ENCODE data around the gene C11orf24.
A peak's percentile ranks its signal among the peaks of the same experiment; 100 is the strongest.

DNA sequence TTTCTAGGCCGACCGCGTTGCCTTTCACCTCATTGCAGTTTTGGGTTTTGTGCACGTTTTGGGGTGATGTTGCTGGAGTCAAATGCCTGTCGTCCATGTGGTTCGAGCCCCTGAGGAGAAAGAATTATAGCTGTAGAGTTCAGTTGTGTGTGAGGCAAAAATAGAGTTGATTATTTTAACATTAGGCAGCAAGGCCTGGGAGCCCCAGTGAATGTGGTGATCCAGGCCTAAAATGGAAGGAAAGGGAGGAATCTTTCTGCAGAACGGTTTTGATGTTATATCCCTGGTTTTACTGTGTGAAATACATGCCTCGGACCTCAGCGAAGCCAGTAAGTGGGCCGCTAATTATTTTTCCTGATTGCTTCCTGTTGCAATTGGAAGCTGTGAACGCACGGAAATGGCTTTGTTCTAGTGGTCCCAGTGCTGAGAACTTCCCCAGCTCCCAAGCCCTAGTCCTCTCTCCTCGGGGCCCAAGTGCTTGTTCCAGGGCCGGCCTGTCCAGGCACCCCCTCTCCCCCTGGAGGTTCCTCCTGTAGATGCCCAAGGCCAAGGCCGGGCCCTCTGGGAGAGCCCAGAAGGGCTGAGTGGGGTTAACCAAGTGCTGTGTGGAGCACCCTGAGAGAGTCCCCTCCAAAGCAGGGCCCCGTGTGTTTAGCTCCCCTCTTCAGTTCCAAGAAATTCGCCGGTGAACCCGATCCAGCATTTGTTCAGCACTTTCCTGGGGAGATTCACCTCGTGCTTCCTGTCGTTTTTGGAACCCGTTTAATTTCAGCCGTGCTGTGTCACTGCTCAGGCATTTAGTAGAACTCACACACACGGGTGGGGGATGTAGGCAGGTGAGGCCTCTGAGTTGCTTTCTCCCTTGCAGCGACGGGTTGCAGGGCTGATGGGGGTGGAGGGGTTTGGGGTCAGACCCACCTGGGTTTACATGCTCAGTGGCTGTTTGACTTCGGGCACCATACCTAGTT, 42.7 kb upstream of the C11orf24 start:
- TF ChIP-seq RBM15 (IDR thresholded peaks at IDR 0.05; ENCODE audit: insufficient read depth, low read length) = no peak
- no peak for TF ChIP-seq CBX5 (IDR thresholded peaks at IDR 0.05; ENCODE audit: borderline replicate concordance, low read depth)
- TF ChIP-seq HDAC2 (IDR thresholded peaks at IDR 0.05) = no peak
- TF ChIP-seq CAMTA2 (CRISPR knock-in tag; conservative IDR thresholded peaks at IDR 0.05) = no peak
- TF ChIP-seq MTA3 (IDR thresholded peaks at IDR 0.05; ENCODE audit: borderline replicate concordance) = 0 out of 2 replicates have a peak, but pooled peaks have one; percentile 41
- TF ChIP-seq HIVEP1 (CRISPR knock-in tag; IDR thresholded peaks at IDR 0.05) = no peak
- no peak for TF ChIP-seq CBFA2T3 (IDR thresholded peaks at IDR 0.05)
- TF ChIP-seq HNRNPK (IDR thresholded peaks at IDR 0.05; ENCODE audit: low read depth, low read length, poor library complexity, severe bottlenecking) = no peak
- TF ChIP-seq POLR2A (conservative IDR thresholded peaks at IDR 0.05) = peak; percentile 21
- no peak for TF ChIP-seq NR3C1 (CRISPR knock-in tag; IDR thresholded peaks at IDR 0.05)
- TF ChIP-seq EP300 (IDR thresholded peaks at IDR 0.05; ENCODE audit: low read length) = no peak
- no peak for TF ChIP-seq SMAD3 (CRISPR knock-in tag; conservative IDR thresholded peaks at IDR 0.05)
- TF ChIP-seq, protein P1, sequence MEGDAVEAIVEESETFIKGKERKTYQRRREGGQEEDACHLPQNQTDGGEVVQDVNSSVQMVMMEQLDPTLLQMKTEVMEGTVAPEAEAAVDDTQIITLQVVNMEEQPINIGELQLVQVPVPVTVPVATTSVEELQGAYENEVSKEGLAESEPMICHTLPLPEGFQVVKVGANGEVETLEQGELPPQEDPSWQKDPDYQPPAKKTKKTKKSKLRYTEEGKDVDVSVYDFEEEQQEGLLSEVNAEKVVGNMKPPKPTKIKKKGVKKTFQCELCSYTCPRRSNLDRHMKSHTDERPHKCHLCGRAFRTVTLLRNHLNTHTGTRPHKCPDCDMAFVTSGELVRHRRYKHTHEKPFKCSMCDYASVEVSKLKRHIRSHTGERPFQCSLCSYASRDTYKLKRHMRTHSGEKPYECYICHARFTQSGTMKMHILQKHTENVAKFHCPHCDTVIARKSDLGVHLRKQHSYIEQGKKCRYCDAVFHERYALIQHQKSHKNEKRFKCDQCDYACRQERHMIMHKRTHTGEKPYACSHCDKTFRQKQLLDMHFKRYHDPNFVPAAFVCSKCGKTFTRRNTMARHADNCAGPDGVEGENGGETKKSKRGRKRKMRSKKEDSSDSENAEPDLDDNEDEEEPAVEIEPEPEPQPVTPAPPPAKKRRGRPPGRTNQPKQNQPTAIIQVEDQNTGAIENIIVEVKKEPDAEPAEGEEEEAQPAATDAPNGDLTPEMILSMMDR (IDR thresholded peaks at IDR 0.05 in 2 of 3, conservative IDR thresholded peaks at IDR 0.05 in 1 of 3; ENCODE audit: insufficient read depth in 2 of 3, low read depth in 1 of 3, low read length in 3 of 3) = no peak
